NCI-H128 (cell line): Measurements from ENCODE around the gene C5orf63.
A peak's percentile ranks its signal among the peaks of the same experiment; 100 is the strongest.
"Not testable (repeated sequence)": the region's sequence is repeated elsewhere in the genome, so short reads cannot be mapped to it uniquely, and the experiment has no call there.

Source experiments
- DNase-seq: peaks from one replicate; lab custom pipeline; 2025; ENCODE audit not compliant: unreplicated experiment; lab: John Stamatoyannopoulos, UW

The C5orf63 gene

GRCh38 chr5:127072861-127073846 is at the start of gene C5orf63:
C5orf63 (minus strand) TSS chr5:127073502; CDS start chr5:127058995, 14,507 bp downstream.
- DNase-seq, result no peak

- DNase-seq, result no peak
Observed at GRCh38 chr5:127112347-127112864, 39.1 kb upstream of the C5orf63 start.

- DNase-seq, result no peak
Observed at GRCh38 chr5:127111112-127111511, 37.8 kb upstream of the C5orf63 start.

- not testable (repeated sequence) for DNase-seq
Observed at GRCh38 chr5:127108624-127109260, 35.4 kb upstream of the C5orf63 start.

GRCh38 chr5:127101935-127102334 is 28.6 kb upstream of the C5orf63 start:
- DNase-seq, result no peak

- DNase-seq, result no peak
Observed at GRCh38 chr5:127101533-127101932, 28.2 kb upstream of the C5orf63 start.

- no peak for DNase-seq
Observed at GRCh38 chr5:127098241-127098640, 24.9 kb upstream of the C5orf63 start.

- DNase-seq, result no peak
Observed at GRCh38 chr5:127097278-127097677, 24.0 kb upstream of the C5orf63 start.

GRCh38 chr5:127096328-127096993 is 23.2 kb upstream of the C5orf63 start:
- no peak for DNase-seq

- no peak for DNase-seq
Observed at GRCh38 chr5:127094161-127094814, 21.0 kb upstream of the C5orf63 start.

GRCh38 chr5:127092690-127093089 is 19.4 kb upstream of the C5orf63 start:
- no peak for DNase-seq

- DNase-seq, result no peak
Observed at GRCh38 chr5:127089191-127089590, 15.9 kb upstream of the C5orf63 start.

GRCh38 chr5:127088251-127088650 is 14.9 kb upstream of the C5orf63 start:
- no peak for DNase-seq

- no peak for DNase-seq
Observed at GRCh38 chr5:127086589-127086988, 13.3 kb upstream of the C5orf63 start.

- DNase-seq, result no peak
Observed at GRCh38 chr5:127085796-127086195, 12.5 kb upstream of the C5orf63 start.

GRCh38 chr5:127085371-127085770 is 12.1 kb upstream of the C5orf63 start:
- DNase-seq, result no peak

GRCh38 chr5:127084656-127085055 is 11.4 kb upstream of the C5orf63 start:
- DNase-seq, result no peak

- DNase-seq, result no peak
Observed at GRCh38 chr5:127083711-127084110, 10.4 kb upstream of the C5orf63 start.

GRCh38 chr5:127079994-127080491 is 6.7 kb upstream of the C5orf63 start:
- peak; percentile 28 for DNase-seq

GRCh38 chr5:127077366-127077765 is 4.1 kb upstream of the C5orf63 start:
- DNase-seq, result no peak
